ENCODE data around the gene SSTR4.

SSTR4 gene

DNA sequence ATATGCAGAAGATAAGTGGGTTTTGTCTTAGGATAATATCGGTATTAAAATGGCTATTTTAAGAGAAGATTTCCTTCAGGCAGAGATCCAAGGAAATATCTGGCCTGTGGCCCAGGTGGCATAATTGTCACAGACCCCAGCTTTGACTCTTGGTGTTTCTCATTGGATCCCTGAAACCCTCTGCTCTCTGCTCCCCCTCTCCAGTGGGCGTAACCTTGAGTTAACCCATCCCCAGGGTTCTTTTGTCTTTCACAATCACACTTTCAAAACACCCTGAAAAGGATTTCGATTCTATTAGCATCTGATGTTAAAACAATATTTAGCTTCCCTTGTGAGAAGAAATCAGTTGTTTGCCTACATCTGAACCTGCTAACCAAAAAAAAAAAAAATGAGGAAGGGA, 7.2 kb downstream of the SSTR4 start:
- no peaks in the 10 kb centered on the region for H3F3A ChIP-seq (ENCODE audit: low read depth)
- no peaks in the 10 kb centered on the region for H3K9me2 ChIP-seq (replicated peaks; ENCODE audit: low read depth, low read length)
- no peaks in the 10 kb centered on the region for H4K20me1 ChIP-seq (ENCODE audit: insufficient read depth, low read length, poor library complexity, severe bottlenecking)
- peaks cover under 1% of the 10 kb centered on the region for H3K4me1 ChIP-seq (ENCODE audit: insufficient read depth, low read length, poor library complexity, severe bottlenecking)
- no peak for TF ChIP-seq EZH2phosphoT487 (IDR thresholded peaks at IDR 0.05; ENCODE audit: borderline replicate concordance)
- TF ChIP-seq, protein P1, sequence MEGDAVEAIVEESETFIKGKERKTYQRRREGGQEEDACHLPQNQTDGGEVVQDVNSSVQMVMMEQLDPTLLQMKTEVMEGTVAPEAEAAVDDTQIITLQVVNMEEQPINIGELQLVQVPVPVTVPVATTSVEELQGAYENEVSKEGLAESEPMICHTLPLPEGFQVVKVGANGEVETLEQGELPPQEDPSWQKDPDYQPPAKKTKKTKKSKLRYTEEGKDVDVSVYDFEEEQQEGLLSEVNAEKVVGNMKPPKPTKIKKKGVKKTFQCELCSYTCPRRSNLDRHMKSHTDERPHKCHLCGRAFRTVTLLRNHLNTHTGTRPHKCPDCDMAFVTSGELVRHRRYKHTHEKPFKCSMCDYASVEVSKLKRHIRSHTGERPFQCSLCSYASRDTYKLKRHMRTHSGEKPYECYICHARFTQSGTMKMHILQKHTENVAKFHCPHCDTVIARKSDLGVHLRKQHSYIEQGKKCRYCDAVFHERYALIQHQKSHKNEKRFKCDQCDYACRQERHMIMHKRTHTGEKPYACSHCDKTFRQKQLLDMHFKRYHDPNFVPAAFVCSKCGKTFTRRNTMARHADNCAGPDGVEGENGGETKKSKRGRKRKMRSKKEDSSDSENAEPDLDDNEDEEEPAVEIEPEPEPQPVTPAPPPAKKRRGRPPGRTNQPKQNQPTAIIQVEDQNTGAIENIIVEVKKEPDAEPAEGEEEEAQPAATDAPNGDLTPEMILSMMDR (conservative IDR thresholded peaks at IDR 0.05; ENCODE audit: low read length): no peak
- H3K4me2 ChIP-seq (ENCODE audit: low read depth, low read length, poor library complexity, severe bottlenecking): no peak overlapping the region
- H3K27me3 ChIP-seq (ENCODE audit: insufficient read depth, low read length, poor library complexity, severe bottlenecking): peaks cover 18% of the 10 kb centered on the region
- no peak overlapping the region for H3K4me3 ChIP-seq (ENCODE audit: low read length, poor library complexity, severe bottlenecking)
- no peaks in the 10 kb centered on the region for H3K9me3 ChIP-seq (ENCODE audit: insufficient read depth, low read depth, low read length)
- no peak overlapping the region for H3K9ac ChIP-seq (ENCODE audit: low read depth, low read length, poor library complexity, severe bottlenecking)
- no peak overlapping the region for H2AFZ ChIP-seq (ENCODE audit: low read length)
- H3K79me2 ChIP-seq (ENCODE audit: insufficient read depth, low read length): no peaks in the 10 kb centered on the region
- H3K36me3 ChIP-seq (ENCODE audit: insufficient read depth, low read length): no peaks in the 10 kb centered on the region

DNA sequence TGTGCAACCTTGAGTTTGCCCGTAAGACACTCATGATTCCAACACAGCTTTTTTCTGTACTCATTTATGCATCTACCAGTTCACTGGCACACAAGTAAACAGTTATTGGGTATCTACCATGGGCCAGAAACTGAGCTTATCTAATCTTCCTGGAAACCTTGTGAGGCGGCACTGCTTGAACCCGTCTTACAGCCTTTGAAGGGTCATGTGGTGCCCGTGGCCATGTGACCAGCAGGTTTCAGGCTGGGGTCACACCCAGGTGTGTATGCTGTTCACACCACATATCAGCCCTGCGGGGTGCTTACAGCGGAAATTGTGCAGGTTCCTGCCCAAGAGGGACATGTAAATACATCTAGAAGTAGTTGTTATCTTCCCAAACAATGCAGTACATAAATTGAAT, 8.3 kb downstream of the SSTR4 start:
- no peak overlapping the region for H3K4me2 ChIP-seq (ENCODE audit: low read depth, low read length, poor library complexity, severe bottlenecking)
- no peaks in the 10 kb centered on the region for H3K4me1 ChIP-seq (ENCODE audit: insufficient read depth, low read length, poor library complexity, severe bottlenecking)
- no peak overlapping the region for H3K4me3 ChIP-seq (ENCODE audit: low read length, poor library complexity, severe bottlenecking)
- TF ChIP-seq, protein P1 (conservative IDR thresholded peaks at IDR 0.05; ENCODE audit: low read length): 0 out of 2 replicates have a peak, but pooled peaks have one; percentile 12
- no peak for TF ChIP-seq EZH2phosphoT487 (IDR thresholded peaks at IDR 0.05; ENCODE audit: borderline replicate concordance)
- no peaks in the 10 kb centered on the region for H3K79me2 ChIP-seq (ENCODE audit: insufficient read depth, low read length)
- H3K9me2 ChIP-seq (replicated peaks; ENCODE audit: low read depth, low read length): no peaks in the 10 kb centered on the region
- H4K20me1 ChIP-seq (ENCODE audit: insufficient read depth, low read length, poor library complexity, severe bottlenecking): no peaks in the 10 kb centered on the region
- H2AFZ ChIP-seq (ENCODE audit: low read length): no peak overlapping the region
- peaks cover 29% of the 10 kb centered on the region for H3K27me3 ChIP-seq (ENCODE audit: insufficient read depth, low read length, poor library complexity, severe bottlenecking)
- no peaks in the 10 kb centered on the region for H3F3A ChIP-seq (ENCODE audit: low read depth)
- no peaks in the 10 kb centered on the region for H3K36me3 ChIP-seq (ENCODE audit: insufficient read depth, low read length)
- no peak overlapping the region for H3K9ac ChIP-seq (ENCODE audit: low read depth, low read length, poor library complexity, severe bottlenecking)
- H3K9me3 ChIP-seq (ENCODE audit: insufficient read depth, low read depth, low read length): no peaks in the 10 kb centered on the region

DNA sequence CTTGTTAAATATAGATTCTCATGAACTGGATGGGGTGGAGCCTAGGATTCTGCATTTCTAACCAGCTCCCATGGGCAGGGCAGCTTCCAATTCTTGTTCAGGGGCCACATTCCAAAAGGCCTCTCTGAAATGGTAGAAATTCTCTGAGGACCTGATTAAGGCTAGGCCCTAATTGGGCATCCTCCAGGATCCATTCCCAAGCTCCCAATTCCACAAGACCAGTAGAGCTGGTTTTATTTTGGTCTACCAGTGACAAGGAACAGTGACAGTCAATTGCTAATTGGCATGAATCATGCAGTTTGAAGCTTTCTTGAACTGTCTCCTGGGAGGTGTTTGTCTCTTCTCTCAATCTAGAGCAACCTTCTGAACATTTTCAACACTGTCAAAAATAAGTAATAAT, 11.3 kb downstream of the SSTR4 start:
- H3K9me3 ChIP-seq (ENCODE audit: insufficient read depth, low read depth, low read length): no peaks in the 10 kb centered on the region
- peaks cover 48% of the 10 kb centered on the region for H3K27me3 ChIP-seq (ENCODE audit: insufficient read depth, low read length, poor library complexity, severe bottlenecking)
- no peak overlapping the region for H3K9ac ChIP-seq (ENCODE audit: low read depth, low read length, poor library complexity, severe bottlenecking)
- peaks cover 13% of the 10 kb centered on the region for H3K4me1 ChIP-seq (ENCODE audit: insufficient read depth, low read length, poor library complexity, severe bottlenecking)
- no peaks in the 10 kb centered on the region for H3K9me2 ChIP-seq (replicated peaks; ENCODE audit: low read depth, low read length)
- TF ChIP-seq, protein P1 (conservative IDR thresholded peaks at IDR 0.05; ENCODE audit: low read length): no peak
- no peak for TF ChIP-seq EZH2phosphoT487 (IDR thresholded peaks at IDR 0.05; ENCODE audit: borderline replicate concordance)
- H4K20me1 ChIP-seq (ENCODE audit: insufficient read depth, low read length, poor library complexity, severe bottlenecking): no peaks in the 10 kb centered on the region
- no peaks in the 10 kb centered on the region for H3F3A ChIP-seq (ENCODE audit: low read depth)
- H3K4me3 ChIP-seq (ENCODE audit: low read length, poor library complexity, severe bottlenecking): no peak overlapping the region
- no peaks in the 10 kb centered on the region for H3K36me3 ChIP-seq (ENCODE audit: insufficient read depth, low read length)
- no peak overlapping the region for H3K4me2 ChIP-seq (ENCODE audit: low read depth, low read length, poor library complexity, severe bottlenecking)
- H3K79me2 ChIP-seq (ENCODE audit: insufficient read depth, low read length): no peaks in the 10 kb centered on the region
- no peak overlapping the region for H2AFZ ChIP-seq (ENCODE audit: low read length)
